Breast epithelium (tissue), 4 donors: ENCODE measurements around the gene NAV3. TPM values are rescaled to one million over a fixed set of nuclear protein-coding genes. Genes with fewer than 3 reads are reported as not detected.

Source experiments
- DNase-seq, 2 donors: peaks; one replicate each; pipeline ENCODE4 v3.0.0-alpha.2; 2019; ENCODE audit warnings: low spot score in 2 of 2
- H3K27ac ChIP-seq, 2 donors: fragments of 200-600 bp; sonication (generic) in 1 of 2; one replicate each; pipeline ENCODE4 v1.5.1; 2016 to 2019; ENCODE audit warnings: mild to moderate bottlenecking in 1 of 2
- H3K27me3 ChIP-seq, 2 donors: fragments of 200-600 bp; sonication (generic) in 1 of 2; one replicate each; pipeline versions ENCODE4 v1.5.1 to v1.6.0; 2017 to 2019; ENCODE audit warnings: control low read depth in 1 of 2, mild to moderate bottlenecking in 1 of 2
- H3K36me3 ChIP-seq: fragments of 200-600 bp; one replicate; pipeline ENCODE4 v1.5.1; 2019
- H3K4me1 ChIP-seq, 2 donors: fragments of 200-600 bp; sonication (generic); one replicate each; pipeline ENCODE4 v1.5.1; 2016 to 2019; ENCODE audit warnings: control low read depth in 1 of 2
- H3K4me3 ChIP-seq, 3 donors: fragments of 200-600 bp; sonication (generic); 1 replicate in 2 of 3; 2 replicates in 1 of 3; pipeline ENCODE4 v1.5.1; 2016 to 2019; ENCODE audit warnings: mild to moderate bottlenecking in 3 of 3, moderate library complexity in 2 of 3
- H3K9me3 ChIP-seq, 2 donors: fragments of 200-600 bp; sonication (generic) in 1 of 2; one replicate each; pipeline ENCODE4 v1.5.1; 2016 to 2019; ENCODE audit warnings: control low read depth in 1 of 2
- POLR2A ChIP-seq: fragments of 450-650 bp; IDR thresholded peaks from one replicate; pipeline ENCODE4 v1.6.1; 2016; ENCODE audit warnings: antibody characterized with exemption, mild to moderate bottlenecking, moderate library complexity
- POLR2AphosphoS5 ChIP-seq, 3 donors: sonication (generic); formaldehyde crosslinking; IDR thresholded peaks; one replicate each; pipeline ENCODE4 v1.6.1; 2017; ENCODE audit warnings: antibody characterized with exemption in 3 of 3
- intact Hi-C: fragments of 100-400 bp; cut with DNase I; formaldehyde crosslinking; loops from one replicate; pipeline ENCODE4 v1.15.1; 2023; ENCODE audit warnings: low total_unique reads
- total RNA-seq, 3 donors: library from RNA; depleted of rRNA; stranded (reverse); fragments of >200 nt; gene quantifications; one replicate each; pipeline ENCODE4 v1.1.0, GENCODE V29; 2016
- TF ChIP-seq, protein P1 (sequence below), 3 donors: fragments of 450-650 bp; IDR thresholded peaks; one replicate each; pipeline ENCODE4 v1.5.1; 2016 to 2017; ENCODE audit warnings: antibody characterized with exemption in 3 of 3, mild to moderate bottlenecking in 3 of 3, moderate library complexity in 3 of 3

Gene NAV3
- total RNA-seq, 3 donors from 2014 or later = 25.6 to 46.1 (median 41.1) TPM

DNA sequence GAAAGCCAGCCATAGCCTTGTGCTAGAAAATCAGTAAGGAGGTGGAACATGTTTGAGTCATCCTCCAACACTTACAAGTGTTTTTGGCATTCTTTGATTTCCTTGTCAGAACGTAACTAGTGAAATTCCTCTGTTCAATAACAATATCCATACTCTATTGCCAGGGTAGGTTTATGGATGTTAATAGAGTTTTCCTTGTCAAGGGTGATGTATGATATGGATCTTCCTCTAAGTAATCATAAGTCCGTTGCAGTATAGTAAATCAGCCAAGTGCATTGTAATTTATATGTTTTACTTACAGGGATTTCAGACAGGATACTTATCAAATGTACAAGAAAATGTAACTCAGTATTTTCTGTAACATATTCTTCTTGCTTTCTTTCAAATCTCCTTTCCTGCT is 19.4 kb downstream of the NAV3 start:
- DNase-seq = no peak
- intact Hi-C loops = no loop called here

DNA sequence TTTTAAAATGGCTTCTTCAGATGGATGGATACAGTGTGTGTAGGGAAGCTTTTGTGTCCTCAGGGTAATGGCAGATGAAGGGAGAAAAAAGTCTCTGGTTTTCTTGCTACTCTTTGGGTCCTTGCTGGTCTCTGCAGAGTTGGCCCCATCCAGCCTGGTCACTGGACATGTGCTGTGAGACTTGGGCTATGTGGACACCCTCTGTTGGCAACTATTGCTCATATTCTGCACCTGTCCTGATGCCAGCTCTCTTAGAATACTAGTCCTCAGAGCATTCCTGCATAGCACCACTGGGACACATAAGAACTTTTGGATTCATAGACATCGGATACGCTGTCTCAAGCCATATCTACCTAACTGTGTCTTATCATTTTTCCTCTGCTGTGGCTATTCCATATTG is 20.0 kb downstream of the NAV3 start:
- Histone ChIP-seq H3K27me3 (no peaks in the 10 kb centered on the region), H3K4me3 (no peak overlapping the region), H3K27ac (no peak overlapping the region), H3K36me3 (no peaks in the 10 kb centered on the region), H3K9me3 (no peaks in the 10 kb centered on the region), H3K4me1 (no peaks in the 10 kb centered on the region)
- no peak for DNase-seq
- intact Hi-C loops = no loop called here
- TF ChIP-seq POLR2A = no peak
- TF ChIP-seq POLR2AphosphoS5 (IDR thresholded peaks at IDR 0.05) = no peak
- TF ChIP-seq, protein P1, sequence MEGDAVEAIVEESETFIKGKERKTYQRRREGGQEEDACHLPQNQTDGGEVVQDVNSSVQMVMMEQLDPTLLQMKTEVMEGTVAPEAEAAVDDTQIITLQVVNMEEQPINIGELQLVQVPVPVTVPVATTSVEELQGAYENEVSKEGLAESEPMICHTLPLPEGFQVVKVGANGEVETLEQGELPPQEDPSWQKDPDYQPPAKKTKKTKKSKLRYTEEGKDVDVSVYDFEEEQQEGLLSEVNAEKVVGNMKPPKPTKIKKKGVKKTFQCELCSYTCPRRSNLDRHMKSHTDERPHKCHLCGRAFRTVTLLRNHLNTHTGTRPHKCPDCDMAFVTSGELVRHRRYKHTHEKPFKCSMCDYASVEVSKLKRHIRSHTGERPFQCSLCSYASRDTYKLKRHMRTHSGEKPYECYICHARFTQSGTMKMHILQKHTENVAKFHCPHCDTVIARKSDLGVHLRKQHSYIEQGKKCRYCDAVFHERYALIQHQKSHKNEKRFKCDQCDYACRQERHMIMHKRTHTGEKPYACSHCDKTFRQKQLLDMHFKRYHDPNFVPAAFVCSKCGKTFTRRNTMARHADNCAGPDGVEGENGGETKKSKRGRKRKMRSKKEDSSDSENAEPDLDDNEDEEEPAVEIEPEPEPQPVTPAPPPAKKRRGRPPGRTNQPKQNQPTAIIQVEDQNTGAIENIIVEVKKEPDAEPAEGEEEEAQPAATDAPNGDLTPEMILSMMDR (IDR thresholded peaks at IDR 0.05) = no peak

More for the DNA sequence above, 19.4 kb downstream of the NAV3 start:
- no peak overlapping the region for H3K27ac ChIP-seq
- H3K4me1 ChIP-seq = no peaks in the 10 kb centered on the region
- no peak overlapping the region for H3K4me3 ChIP-seq
- no peaks in the 10 kb centered on the region for H3K27me3 ChIP-seq
- H3K36me3 ChIP-seq = no peaks in the 10 kb centered on the region
- no peaks in the 10 kb centered on the region for H3K9me3 ChIP-seq
- TF ChIP-seq POLR2A = no peak
- TF ChIP-seq POLR2AphosphoS5 (IDR thresholded peaks at IDR 0.05) = no peak
- TF ChIP-seq, protein P1 (IDR thresholded peaks at IDR 0.05) = no peak

DNA sequence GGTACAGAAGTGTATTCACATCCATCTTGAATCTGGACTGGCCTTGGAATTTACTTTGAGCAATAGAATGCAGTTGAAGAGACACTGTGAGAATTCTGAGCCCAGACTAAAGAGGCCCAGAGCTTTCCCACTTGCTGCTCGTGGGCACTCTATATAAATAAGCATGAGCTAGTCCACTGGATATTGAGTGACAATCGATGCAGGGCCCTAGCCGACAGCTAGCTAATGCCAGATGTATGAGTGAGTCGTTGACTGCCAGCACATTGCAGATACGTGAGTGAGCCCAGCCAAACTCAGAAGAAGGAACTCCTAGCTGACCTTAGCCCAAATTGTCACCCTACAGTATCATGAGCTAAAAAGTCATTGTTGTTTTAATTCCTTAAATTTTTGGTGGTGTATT is 24.9 kb downstream of the NAV3 start:
- H3K9me3 ChIP-seq = no peaks in the 10 kb centered on the region
- no peaks in the 10 kb centered on the region for H3K4me1 ChIP-seq
- H3K4me3 ChIP-seq = no peak overlapping the region
- intact Hi-C loops = no loop called here
- H3K36me3 ChIP-seq = no peaks in the 10 kb centered on the region
- DNase-seq = no peak
- no peak overlapping the region for H3K27ac ChIP-seq
- no peak for TF ChIP-seq POLR2AphosphoS5 (IDR thresholded peaks at IDR 0.05)
- TF ChIP-seq, protein P1 (IDR thresholded peaks at IDR 0.05) = no peak
- no peak for TF ChIP-seq POLR2A
- no peaks in the 10 kb centered on the region for H3K27me3 ChIP-seq

DNA sequence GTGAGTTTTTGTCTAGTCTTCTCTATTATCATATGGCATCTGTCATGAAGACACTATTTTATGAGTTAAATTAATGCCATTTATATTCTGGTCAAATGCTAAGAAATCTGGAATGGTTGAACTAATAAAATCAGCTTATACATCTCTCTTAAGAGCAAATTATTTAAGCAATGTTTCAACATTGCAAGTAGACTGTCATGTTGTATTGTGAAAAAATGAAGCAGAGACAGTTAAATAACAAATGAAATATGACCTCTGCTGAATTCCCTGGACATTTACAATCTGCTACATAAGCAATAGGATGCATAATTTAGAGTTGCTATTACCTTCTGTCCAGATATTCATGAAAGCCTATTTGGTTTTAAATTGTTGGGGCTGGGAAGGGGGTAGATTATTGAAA is 30.6 kb downstream of the NAV3 start:
- H3K27ac ChIP-seq = no peak overlapping the region
- no peak overlapping the region for H3K4me3 ChIP-seq

DNA sequence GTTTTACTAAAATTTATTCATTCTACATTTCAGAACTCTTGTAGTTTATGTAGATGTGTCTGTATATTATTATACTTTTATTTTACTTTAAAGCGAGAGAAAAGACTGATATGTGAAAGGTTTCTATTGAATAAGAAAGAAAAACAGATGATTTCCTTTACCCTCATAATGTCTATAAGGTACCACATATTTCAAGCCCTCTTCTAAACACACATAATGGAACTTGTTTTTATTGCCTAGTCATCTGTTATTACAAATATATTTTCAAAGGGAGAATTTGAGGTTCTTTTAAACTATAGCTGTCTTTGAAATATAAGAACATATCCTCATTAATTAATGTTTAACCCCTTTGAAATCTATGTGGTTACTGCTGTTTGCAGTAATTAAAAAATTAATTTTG is 34.5 kb downstream of the NAV3 start:
- Histone ChIP-seq H3K27ac (no peak overlapping the region), H3K9me3 (no peaks in the 10 kb centered on the region), H3K36me3 (no peaks in the 10 kb centered on the region), H3K4me3 (no peak overlapping the region), H3K4me1 (no peaks in the 10 kb centered on the region), H3K27me3 (no peaks in the 10 kb centered on the region)
- no peak for TF ChIP-seq POLR2AphosphoS5 (IDR thresholded peaks at IDR 0.05)
- TF ChIP-seq, protein P1 (IDR thresholded peaks at IDR 0.05) = no peak
- no peak for TF ChIP-seq POLR2A
- intact Hi-C loops = no loop called here
- DNase-seq = no peak

More for the DNA sequence above, 30.6 kb downstream of the NAV3 start:
- H3K9me3 ChIP-seq = no peaks in the 10 kb centered on the region
- no peaks in the 10 kb centered on the region for H3K27me3 ChIP-seq
- intact Hi-C loops = no loop called here
- H3K4me1 ChIP-seq = no peaks in the 10 kb centered on the region
- no peaks in the 10 kb centered on the region for H3K36me3 ChIP-seq
- TF ChIP-seq, protein P1 (IDR thresholded peaks at IDR 0.05) = no peak
- TF ChIP-seq POLR2A (no peak), POLR2AphosphoS5 (IDR thresholded peaks at IDR 0.05) (no peak)
- DNase-seq = no peak
